GM10266 (cell line): ENCODE data around the gene FMN2.

Source experiments
- DNase-seq: peaks from one replicate; pipeline ENCODE4 v3.0.0; 2012; ENCODE audit errors: extremely low spot score
- CTCF ChIP-seq: IDR thresholded peaks from 2 replicates; pipeline ENCODE4 v1.5.1; 2012; ENCODE audit warnings: mild to moderate bottlenecking, low read depth; ENCODE audit not compliant: control insufficient read depth, insufficient read depth; ENCODE audit errors: missing control alignments

The FMN2 gene

GRCh38 chr1:240192851-240193250 is 101.2 kb downstream of the FMN2 start:
- no peak for DNase-seq
- TF ChIP-seq CTCF = no peak

- TF ChIP-seq CTCF = no peak
- DNase-seq = no peak
Measured at GRCh38 chr1:240193679-240194078, 102.0 kb downstream of the FMN2 start.

GRCh38 chr1:240194120-240194519 is 102.4 kb downstream of the FMN2 start:
- no peak for DNase-seq
- TF ChIP-seq CTCF = no peak

GRCh38 chr1:240198376-240198775 is 106.7 kb downstream of the FMN2 start:
- TF ChIP-seq CTCF = no peak
- DNase-seq = no peak

GRCh38 chr1:240199758-240200645 is 108.3 kb downstream of the FMN2 start:
- DNase-seq = no peak
- TF ChIP-seq CTCF = no peak

GRCh38 chr1:240201931-240202330 is 110.2 kb downstream of the FMN2 start:
- no peak for DNase-seq
- TF ChIP-seq CTCF = no peak

- no peak for TF ChIP-seq CTCF
- DNase-seq = no peak
Measured at GRCh38 chr1:240207073-240207709, 115.5 kb downstream of the FMN2 start.
